MM.1S (cell line): ENCODE data around the gene AGAP1.

Experiments
- DNase-seq: peaks from one replicate; pipeline ENCODE4 v3.0.0-alpha.2; 2015
- H2AFZ ChIP-seq: fragments of 300-600 bp; sonication (generic); 2 replicates; pipeline ENCODE4 v1.6.0; 2016; ENCODE audit warnings: antibody characterized with exemption, low read length
- H3F3A ChIP-seq: fragments of 300-600 bp; sonication (generic); 2 replicates; pipeline ENCODE4 v1.6.1; 2016; ENCODE audit warnings: mild to moderate bottlenecking, antibody characterized with exemption, low read length, moderate library complexity, mixed read lengths; ENCODE audit not compliant: insufficient read depth
- H3K27ac ChIP-seq: fragments of 300-600 bp; sonication (generic); 2 replicates; pipeline ENCODE4 v1.5.1; 2016; ENCODE audit warnings: mild to moderate bottlenecking, low read length
- H3K27me3 ChIP-seq: fragments of 300-600 bp; sonication (generic); replicated peaks from 2 replicates; pipeline ENCODE4 v1.6.0; 2016; ENCODE audit warnings: low read length; ENCODE audit not compliant: insufficient read depth
- H3K36me3 ChIP-seq: fragments of 300-600 bp; sonication (generic); replicated peaks from 2 replicates; pipeline ENCODE4 v1.6.1; 2016; ENCODE audit warnings: mild to moderate bottlenecking, low read length, mixed read lengths; ENCODE audit not compliant: insufficient read depth
- H3K4me1 ChIP-seq: fragments of 300-600 bp; sonication (generic); 2 replicates; pipeline ENCODE4 v1.6.1; 2016; ENCODE audit warnings: low read length, mixed read lengths
- H3K4me2 ChIP-seq: fragments of 300-600 bp; sonication (generic); 2 replicates; pipeline ENCODE4 v1.6.0; 2016; ENCODE audit warnings: low read depth, low read length
- H3K4me3 ChIP-seq: fragments of 300-600 bp; sonication (generic); 2 replicates; pipeline ENCODE4 v1.5.1; 2016; ENCODE audit warnings: low read length, mixed read lengths
- H3K79me2 ChIP-seq: fragments of 300-600 bp; sonication (generic); 2 replicates; pipeline ENCODE4 v1.6.1; 2016; ENCODE audit warnings: mixed run types, low read length, mixed read lengths
- H3K9ac ChIP-seq: fragments of 300-600 bp; sonication (generic); 2 replicates; pipeline ENCODE4 v1.6.1; 2016; ENCODE audit warnings: low read length, mixed read lengths
- H3K9me2 ChIP-seq: fragments of 300-600 bp; sonication (generic); replicated peaks from 2 replicates; pipeline ENCODE4 v1.6.1; 2016; ENCODE audit warnings: mild to moderate bottlenecking, low read length, mixed read lengths; ENCODE audit not compliant: insufficient read depth
- H3K9me3 ChIP-seq: fragments of 300-600 bp; sonication (generic); replicated peaks from 2 replicates; pipeline ENCODE4 v1.6.1; 2016; ENCODE audit warnings: mild to moderate bottlenecking, low read length, mixed read lengths; ENCODE audit not compliant: insufficient read depth
- H4K20me1 ChIP-seq: fragments of 300-600 bp; sonication (generic); 2 replicates; pipeline ENCODE4 v1.6.1; 2016; ENCODE audit warnings: mild to moderate bottlenecking, low read length, moderate library complexity, mixed read lengths; ENCODE audit not compliant: insufficient read depth
- EZH2 ChIP-seq: fragments of 300-600 bp; sonication (generic); optimal IDR thresholded peaks from 2 replicates; pipeline ENCODE3; 2017; ENCODE audit warnings: low read depth, mild to moderate bottlenecking, antibody characterized with exemption, low read length, mixed read lengths
- EZH2phosphoT487 ChIP-seq: fragments of 300-600 bp; sonication (generic); IDR thresholded peaks from 2 replicates; pipeline ENCODE4 v1.6.1; 2018; ENCODE audit warnings: antibody characterized with exemption, low read length
- TF ChIP-seq, protein P1 (sequence below): fragments of 300-600 bp; sonication (generic); IDR thresholded peaks from 2 replicates; pipeline ENCODE4 v1.5.1; 2016; ENCODE audit warnings: antibody characterized with exemption, low read length, mixed read lengths

The AGAP1 gene

GRCh38 chr2:235651643-235652042 lies 157.8 kb downstream of the AGAP1 start:
- DNase-seq, result no peak
- Histone ChIP-seq H3F3A (no peaks in the 10 kb centered on the region), H3K27ac (no peak overlapping the region), H4K20me1 (no peaks in the 10 kb centered on the region), H3K4me2 (no peak overlapping the region), H3K79me2 (peaks cover 86% of the 10 kb centered on the region), H3K4me3 (no peak overlapping the region), H3K27me3 (no peaks in the 10 kb centered on the region), H2AFZ (no peak overlapping the region), H3K9me2 (no peaks in the 10 kb centered on the region), H3K9me3 (no peaks in the 10 kb centered on the region), H3K36me3 (no peaks in the 10 kb centered on the region), H3K4me1 (peaks cover 12% of the 10 kb centered on the region), H3K9ac (no peak overlapping the region)
- TF ChIP-seq, protein P1, sequence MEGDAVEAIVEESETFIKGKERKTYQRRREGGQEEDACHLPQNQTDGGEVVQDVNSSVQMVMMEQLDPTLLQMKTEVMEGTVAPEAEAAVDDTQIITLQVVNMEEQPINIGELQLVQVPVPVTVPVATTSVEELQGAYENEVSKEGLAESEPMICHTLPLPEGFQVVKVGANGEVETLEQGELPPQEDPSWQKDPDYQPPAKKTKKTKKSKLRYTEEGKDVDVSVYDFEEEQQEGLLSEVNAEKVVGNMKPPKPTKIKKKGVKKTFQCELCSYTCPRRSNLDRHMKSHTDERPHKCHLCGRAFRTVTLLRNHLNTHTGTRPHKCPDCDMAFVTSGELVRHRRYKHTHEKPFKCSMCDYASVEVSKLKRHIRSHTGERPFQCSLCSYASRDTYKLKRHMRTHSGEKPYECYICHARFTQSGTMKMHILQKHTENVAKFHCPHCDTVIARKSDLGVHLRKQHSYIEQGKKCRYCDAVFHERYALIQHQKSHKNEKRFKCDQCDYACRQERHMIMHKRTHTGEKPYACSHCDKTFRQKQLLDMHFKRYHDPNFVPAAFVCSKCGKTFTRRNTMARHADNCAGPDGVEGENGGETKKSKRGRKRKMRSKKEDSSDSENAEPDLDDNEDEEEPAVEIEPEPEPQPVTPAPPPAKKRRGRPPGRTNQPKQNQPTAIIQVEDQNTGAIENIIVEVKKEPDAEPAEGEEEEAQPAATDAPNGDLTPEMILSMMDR, result no peak
- TF ChIP-seq EZH2phosphoT487 (no peak), EZH2 (no peak)

- no peak for DNase-seq
- Histone ChIP-seq H3K9me3 (no peaks in the 10 kb centered on the region), H4K20me1 (no peaks in the 10 kb centered on the region), H3K9ac (no peak overlapping the region), H2AFZ (no peak overlapping the region), H3K36me3 (no peaks in the 10 kb centered on the region), H3K4me2 (no peak overlapping the region), H3K4me3 (no peak overlapping the region), H3K4me1 (0 out of 2 replicates have a peak, but pooled peaks cover 2% of the 10 kb centered on the region), H3F3A (no peaks in the 10 kb centered on the region), H3K27me3 (no peaks in the 10 kb centered on the region), H3K27ac (no peak overlapping the region), H3K9me2 (no peaks in the 10 kb centered on the region), H3K79me2 (peaks cover 91% of the 10 kb centered on the region)
- TF ChIP-seq EZH2phosphoT487 (no peak), EZH2 (no peak)
- TF ChIP-seq, protein P1, result no peak
Measured at GRCh38 chr2:235654103-235654813, 160.4 kb downstream of the AGAP1 start.

DNA sequence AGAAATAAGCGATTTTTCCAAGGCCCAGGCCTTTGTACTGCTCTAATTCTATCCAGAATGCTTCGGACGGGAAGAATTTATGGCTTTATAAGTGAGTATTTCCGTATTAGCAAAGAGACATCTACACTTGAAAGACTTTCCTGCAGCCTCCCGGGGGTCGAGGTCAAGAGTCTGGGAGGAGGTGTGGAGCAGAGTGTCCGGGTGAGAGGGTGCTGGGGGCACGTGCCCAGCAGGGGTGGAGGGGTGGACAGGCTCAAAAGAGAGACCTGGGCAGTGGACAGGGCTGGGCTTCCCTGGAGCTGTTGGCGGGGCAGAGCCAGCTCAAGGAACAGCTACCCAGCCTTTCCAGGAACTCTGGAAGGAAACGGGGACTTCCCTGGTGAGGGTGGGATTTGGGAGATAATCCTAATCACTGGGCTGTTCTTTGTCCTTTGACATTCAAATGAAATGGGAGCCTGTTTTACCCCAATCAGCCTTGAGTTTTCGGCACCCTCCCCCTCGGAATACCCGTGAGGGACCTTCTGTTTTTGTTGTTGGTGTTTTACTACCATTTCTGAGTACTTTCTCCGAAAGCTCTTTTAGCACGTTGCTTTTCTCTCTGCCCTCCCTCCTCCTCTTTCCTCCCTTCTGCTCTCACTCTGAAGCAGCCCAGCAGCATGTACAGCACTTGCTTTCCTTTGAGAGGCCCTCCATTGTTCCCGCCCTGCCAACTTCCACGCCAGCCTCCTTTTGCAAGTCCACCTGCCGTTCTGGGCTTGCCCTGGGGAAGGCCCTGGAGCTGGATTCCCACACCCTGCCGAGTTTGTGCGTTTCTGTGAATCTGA lies 164.7 kb downstream of the AGAP1 start:
- Histone ChIP-seq H3K79me2 (peaks cover 92% of the 10 kb centered on the region), H3K36me3 (no peaks in the 10 kb centered on the region)

More for the DNA sequence above, 164.7 kb downstream of the AGAP1 start:
- H3K4me1 ChIP-seq, result no peaks in the 10 kb centered on the region
- no peaks in the 10 kb centered on the region for H3K9me2 ChIP-seq
- no peak overlapping the region for H3K9ac ChIP-seq
- no peak overlapping the region for H3K27ac ChIP-seq
- H3F3A ChIP-seq, result no peaks in the 10 kb centered on the region
- H4K20me1 ChIP-seq, result no peaks in the 10 kb centered on the region
- no peaks in the 10 kb centered on the region for H3K27me3 ChIP-seq
- no peaks in the 10 kb centered on the region for H3K9me3 ChIP-seq
- no peak overlapping the region for H2AFZ ChIP-seq
- DNase-seq, result no peak
- TF ChIP-seq EZH2phosphoT487 (no peak), EZH2 (no peak)
- TF ChIP-seq, protein P1, result no peak
- no peak overlapping the region for H3K4me2 ChIP-seq
- no peak overlapping the region for H3K4me3 ChIP-seq
